GM19023 (cell line): ENCODE measurements around the gene ANKRD13A.
"Not testable (repeated sequence)": the region's sequence is repeated elsewhere in the genome, so short reads cannot be mapped to it uniquely, and the experiment has no call there.

Experiments
- ATAC-seq: cut with Tn5 transposase; IDR thresholded peaks from one replicate; pipeline ENCODE4 v1.9.1; 2021; ENCODE audit warnings: mild to moderate bottlenecking, moderate library complexity; ENCODE audit not compliant: unreplicated experiment

Gene ANKRD13A

DNA sequence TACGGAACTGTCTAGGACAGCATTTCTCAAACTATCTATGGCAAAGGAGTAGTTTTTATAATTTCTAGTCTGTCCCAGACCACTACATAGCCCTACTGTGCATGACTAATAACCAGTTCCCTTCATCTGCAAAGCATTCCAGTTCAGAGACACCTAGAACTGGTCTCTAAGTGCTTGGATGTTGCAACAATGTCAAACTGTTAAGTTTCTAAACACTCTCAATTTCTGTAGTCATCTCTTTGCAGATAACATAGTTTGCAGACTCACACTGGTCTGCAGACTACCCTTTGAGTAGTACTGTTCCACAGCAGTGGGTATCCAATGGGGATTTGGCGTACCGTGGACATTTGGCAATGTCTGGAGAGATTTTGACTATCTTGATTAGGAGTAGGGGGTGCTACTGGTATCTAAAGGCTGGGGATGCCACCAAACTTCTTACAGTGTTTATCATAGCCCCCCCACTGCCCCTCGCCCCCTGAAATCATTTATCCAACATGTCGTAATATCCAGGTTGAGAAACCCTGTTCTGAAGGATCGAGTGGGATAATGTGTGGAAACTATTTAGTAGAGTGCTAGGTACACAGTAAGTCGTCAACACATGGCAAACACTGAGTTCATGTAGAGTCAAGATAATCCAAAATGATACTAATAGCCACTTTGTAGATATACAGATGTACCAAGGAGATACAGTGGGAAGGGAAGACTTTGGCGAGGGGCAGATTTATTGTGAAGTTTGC is 47.4 kb downstream of the ANKRD13A start:
- ATAC-seq: no peak

DNA sequence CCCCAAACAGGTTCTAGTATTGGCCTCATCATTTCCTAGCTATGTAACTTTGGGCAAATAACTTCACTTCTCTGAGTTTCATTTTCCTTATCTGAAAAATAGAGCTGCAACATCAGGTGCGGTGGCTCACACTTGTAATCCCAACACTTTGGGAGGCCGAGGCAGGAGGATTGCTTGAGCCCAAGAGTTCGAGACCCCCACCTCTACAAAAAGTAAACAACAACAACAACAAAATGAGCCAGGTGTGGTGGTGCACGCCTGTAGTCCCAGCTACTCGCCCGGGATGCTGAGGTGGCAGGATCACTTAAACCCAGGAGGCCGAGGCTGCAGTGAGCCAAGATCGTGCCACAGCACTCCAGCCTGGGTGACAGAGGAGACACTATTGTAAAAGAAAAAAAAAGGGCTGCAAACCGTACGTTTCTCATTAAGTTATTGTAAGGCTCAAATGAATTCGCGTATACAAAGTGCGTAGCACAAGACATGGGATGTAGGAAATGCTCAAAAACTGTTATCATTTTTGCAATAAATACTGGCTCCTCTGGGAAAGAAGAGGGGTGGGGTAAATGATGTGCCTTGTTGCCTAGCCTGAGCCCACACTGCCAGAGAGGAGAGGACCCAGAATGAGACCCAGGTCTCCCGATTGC is 48.2 kb downstream of the ANKRD13A start:
- no peak for ATAC-seq

DNA sequence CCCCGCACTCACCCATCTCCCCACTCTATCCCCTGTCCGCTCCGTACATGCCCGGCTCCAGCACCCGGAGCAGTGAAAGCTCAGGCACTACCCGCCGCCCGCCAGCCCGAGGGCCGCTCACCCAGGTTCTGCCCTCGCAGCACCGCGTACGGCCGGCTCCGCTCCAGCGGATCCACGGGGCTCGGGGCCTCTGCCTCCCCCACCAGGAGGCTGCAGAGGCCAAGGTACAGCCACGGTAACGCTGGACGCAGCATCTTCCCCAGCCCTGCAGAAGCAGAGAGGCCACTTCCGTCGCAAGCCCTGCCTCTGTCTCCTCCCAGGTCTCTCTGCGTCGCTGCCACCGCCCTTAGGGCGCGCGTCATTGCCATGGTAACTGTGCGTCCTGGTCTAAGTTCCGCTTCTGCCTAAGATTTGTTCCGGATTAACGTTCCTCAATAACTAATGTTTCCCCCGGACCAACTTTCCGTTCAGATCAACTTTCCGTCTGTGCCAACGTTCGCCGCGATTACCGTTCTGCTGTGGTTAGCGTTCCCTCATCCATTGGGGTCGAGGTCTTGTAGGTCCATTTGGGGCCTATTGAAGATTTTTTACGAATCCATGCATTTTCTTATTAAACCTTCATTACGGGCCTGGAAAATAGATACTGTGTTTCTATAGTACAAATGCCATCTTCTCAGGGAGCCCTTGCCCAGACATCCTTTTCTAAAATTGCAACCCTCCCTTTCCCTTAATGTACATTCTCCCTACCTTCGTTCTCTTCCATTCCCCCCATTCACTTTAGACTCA is 49.2 kb downstream of the ANKRD13A start, which contains the start of gene C12orf76:
TSS of gene C12orf76 (minus strand) at position 281 of the 786 bp plus-strand sequence. CDS start at position 254, 27 bp downstream.
- peak; percentile 99 for ATAC-seq

- ATAC-seq: not testable (repeated sequence)
Measured at GRCh38 chr12:110049034-110049433, 49.8 kb downstream of the ANKRD13A start.

DNA sequence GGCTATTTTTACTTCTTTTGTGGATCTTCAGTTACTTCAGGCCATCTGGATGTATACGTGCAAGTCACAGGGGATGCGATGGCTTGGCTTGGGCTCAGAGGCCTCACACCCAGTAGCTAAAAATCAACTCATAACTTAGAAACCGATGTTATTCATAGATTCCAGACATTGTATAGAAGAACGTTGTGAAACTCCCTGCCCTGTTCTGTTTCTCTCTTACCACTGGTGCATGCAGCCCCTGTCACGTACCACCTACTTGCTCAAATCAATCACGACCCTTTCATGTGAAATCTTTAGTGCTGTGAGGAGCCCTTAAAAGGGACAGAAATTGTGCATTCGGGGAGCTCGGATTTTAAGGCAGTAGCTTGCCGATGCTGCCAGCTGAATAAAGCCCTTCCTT is 50.4 kb downstream of the ANKRD13A start:
- not testable (repeated sequence) for ATAC-seq

- no peak for ATAC-seq
Measured at GRCh38 chr12:110050927-110051326, 51.7 kb downstream of the ANKRD13A start.

DNA sequence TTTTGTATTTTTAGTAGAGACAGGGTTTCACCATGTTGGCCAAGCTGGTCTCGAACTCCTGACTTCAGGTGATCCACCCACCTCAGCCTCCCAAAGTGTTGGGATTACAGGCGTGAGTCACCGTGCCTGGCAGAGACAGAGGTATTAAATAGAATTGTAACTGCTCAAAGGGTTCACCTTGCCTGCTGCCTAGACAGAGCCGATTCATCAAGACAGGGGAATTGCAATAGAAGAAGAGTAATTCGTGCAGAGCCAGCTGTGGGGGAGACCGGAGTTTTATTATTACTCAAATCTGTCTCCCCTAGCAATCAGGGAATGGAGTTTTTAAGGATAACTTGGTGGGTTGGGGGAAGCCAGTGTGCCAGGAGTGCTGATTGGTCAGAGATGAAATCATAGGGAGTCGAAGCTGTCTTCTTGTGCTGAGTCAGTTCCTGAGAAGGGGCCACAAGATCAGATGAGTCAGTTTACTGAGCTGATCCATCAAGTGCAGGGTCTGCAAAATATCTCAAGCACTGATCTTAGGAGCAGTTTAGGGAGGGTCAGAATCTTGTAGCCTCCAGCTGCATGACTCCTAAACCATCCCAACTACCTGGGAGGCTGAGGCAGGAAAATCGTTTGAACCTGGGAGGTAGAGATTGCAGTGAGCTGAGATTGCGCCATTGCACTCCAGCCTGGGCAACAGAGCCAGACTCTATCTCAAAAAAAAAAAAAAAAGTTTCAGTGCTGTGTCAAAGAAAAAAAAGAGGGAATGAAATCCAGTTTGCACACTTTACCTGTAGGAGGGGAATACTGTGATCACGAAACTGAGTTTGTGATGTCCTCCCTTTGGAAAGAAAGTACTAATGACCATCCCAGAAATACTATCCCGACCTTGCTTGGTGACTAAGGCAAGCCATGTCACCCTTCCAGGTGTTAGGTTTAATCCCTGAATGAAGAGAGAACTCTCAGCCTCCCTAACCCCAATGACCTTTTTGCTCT is 56.4 kb downstream of the ANKRD13A start:
- not testable (repeated sequence) for ATAC-seq

DNA sequence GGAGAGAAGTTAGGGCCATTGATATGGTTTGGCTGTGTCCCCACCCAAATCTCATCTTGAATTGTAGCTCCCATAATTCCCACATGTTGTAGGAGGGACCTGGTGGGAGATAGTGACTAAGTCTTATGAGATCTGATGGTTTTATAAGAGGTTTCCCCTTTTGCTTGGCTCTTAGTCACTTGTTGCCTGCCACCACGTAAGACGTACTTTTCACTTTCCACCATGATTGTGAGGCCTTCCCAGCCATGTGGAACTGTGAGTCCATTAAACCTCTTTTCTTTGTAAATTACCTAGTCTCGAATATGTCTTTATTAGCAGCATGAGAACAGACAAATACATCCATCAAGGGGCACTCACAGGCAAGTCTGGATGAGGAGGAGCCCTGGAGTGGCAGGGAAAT is 57.4 kb downstream of the ANKRD13A start:
- ATAC-seq: not testable (repeated sequence)

GRCh38 chr12:110058875-110059615 is 59.8 kb downstream of the ANKRD13A start:
- ATAC-seq: no peak

GRCh38 chr12:110059651-110060000 is 60.4 kb downstream of the ANKRD13A start:
- ATAC-seq: no peak

DNA sequence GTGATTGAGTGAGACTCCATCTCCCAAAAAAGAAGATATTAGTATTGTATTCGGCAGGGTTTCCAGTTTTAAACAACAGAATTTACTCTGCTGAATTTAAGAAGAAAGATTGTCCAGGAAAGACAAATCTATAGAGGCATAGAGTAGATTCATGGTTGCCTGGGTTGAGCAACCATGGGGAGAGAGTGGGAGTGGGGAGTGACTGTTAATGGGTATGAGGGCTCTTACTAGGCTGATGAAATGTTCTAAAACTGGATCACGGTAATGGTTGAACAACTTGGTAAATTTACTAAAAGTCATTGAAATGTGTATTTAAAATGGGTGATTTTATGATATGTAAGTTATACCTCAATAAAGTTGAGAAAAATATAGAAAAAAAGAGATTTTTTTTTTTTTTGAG is 63.0 kb downstream of the ANKRD13A start:
- ATAC-seq: no peak

GRCh38 chr12:110065540-110065939 is 66.3 kb downstream of the ANKRD13A start:
- no peak for ATAC-seq

DNA sequence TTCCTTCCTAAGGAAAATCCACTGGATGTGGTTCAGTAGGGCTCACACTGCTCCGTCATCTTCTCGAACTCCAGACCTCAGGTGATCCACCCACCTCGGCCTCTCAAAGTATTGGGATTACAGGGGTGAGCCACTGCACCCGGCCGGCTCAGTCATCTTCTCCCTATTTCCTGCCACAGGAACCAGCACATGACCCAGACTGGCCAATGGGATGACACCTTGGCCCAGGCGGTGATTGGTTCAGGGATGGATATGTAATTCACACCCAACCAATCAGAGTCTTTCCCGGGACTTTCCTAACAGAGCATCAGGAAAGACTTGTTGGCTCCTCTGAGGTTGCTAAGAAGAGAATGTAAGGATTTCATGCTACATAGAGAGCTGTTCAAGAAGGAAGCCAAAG is 68.3 kb downstream of the ANKRD13A start:
- no peak for ATAC-seq

DNA sequence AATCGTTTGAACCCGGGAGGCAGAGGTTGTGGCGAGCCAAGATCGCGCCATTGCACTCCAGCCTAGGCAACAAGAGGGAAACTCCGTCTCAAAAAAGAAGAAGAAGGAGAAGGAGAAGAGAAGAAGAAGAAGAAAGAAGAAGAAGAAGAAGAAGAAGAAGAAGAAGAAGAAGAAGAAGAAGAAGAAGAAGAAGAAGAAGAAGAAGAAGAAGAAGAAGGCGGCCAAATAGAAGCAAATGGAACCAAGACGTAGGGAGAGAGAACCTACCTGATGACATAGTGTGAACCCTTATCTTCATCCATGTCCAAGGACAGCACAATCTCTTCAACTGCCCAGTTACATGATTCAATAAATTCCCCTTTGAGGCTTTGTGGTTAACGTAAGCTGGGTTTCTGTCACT is 68.9 kb downstream of the ANKRD13A start:
- not testable (repeated sequence) for ATAC-seq

DNA sequence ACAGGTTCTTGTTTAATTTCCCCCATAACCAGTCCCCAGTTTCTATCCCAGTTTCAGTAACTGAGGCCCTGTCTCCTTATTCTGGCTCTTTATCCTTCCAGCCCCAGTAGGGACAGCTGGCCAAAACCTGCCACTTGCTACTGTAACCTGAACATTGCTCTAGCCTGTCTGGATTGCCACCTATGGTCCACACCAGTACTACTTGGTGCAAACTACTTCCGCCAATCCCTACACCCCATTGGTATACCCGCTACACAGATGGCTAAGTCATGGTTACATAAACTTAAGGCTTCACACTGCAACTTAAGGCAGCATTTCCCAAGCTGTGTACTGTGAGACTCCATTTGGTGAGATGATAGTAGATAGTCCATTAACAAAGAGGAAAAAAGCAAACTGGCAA is 69.4 kb downstream of the ANKRD13A start:
- ATAC-seq: no peak

GRCh38 chr12:110071504-110071903 is 72.3 kb downstream of the ANKRD13A start:
- ATAC-seq: no peak

- no peak for ATAC-seq
Measured at GRCh38 chr12:110071967-110072366, 72.7 kb downstream of the ANKRD13A start.

DNA sequence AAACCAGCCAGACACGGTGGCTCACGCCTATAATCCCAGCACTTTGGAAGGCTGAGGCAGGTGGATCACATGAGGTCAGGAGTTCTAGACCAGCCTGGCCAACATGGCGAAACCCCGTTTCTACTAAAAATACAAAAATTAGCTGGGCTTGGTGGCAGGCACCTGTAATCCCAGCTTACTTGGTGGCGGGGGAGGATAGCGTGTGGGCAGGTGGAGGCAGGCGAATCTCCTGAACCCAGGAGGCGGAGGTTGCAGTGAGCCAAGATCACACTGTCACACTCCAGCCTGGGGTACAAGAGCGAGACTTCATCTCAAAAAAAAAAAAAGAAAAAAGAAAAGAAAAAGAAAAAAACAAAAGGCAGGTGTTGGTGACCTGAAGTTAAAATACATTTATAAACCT is 73.4 kb downstream of the ANKRD13A start:
- not testable (repeated sequence) for ATAC-seq

- no peak for ATAC-seq
Measured at GRCh38 chr12:110073049-110073831, 74.0 kb downstream of the ANKRD13A start.
